Endometrium (tissue), 2 donors: Measurements from ENCODE around the gene HNF4A.
"Not testable (repeated sequence)": the region's sequence is repeated elsewhere in the genome, so short reads cannot be mapped to it uniquely, and the experiment has no call there.

Experiments used
- FAIRE-seq: peaks from 2 replicates; lab custom pipeline; 2012; peaks lifted over from hg19 to GRCh38; lab: Jason Lieb, UNC
- donor health status: control.
- donor health status: control.

The HNF4A gene

GRCh38 chr20:44345941-44346340 is 9.6 kb upstream of the HNF4A start:
- FAIRE-seq: not testable (repeated sequence)

GRCh38 chr20:44348168-44348659 is 7.3 kb upstream of the HNF4A start:
- FAIRE-seq: no peak

GRCh38 chr20:44349349-44349748 is 6.2 kb upstream of the HNF4A start:
- no peak for FAIRE-seq

GRCh38 chr20:44350567-44350966 is 4.9 kb upstream of the HNF4A start:
- no peak for FAIRE-seq

- FAIRE-seq: no peak
Observed at GRCh38 chr20:44354979-44355497, 461 bp upstream of the HNF4A start.

- FAIRE-seq: no peak
Observed at GRCh38 chr20:44356353-44356723, 839 bp downstream of the HNF4A start.

GRCh38 chr20:44357020-44357419 is 1.5 kb downstream of the HNF4A start:
- no peak for FAIRE-seq

GRCh38 chr20:44357555-44358125 is 2.1 kb downstream of the HNF4A start:
- FAIRE-seq: no peak

GRCh38 chr20:44358776-44359175 is 3.3 kb downstream of the HNF4A start:
- FAIRE-seq: no peak

GRCh38 chr20:44360221-44360620 is 4.7 kb downstream of the HNF4A start:
- no peak for FAIRE-seq

- FAIRE-seq: no peak
Observed at GRCh38 chr20:44361021-44361420, 5.5 kb downstream of the HNF4A start.

- FAIRE-seq: no peak
Observed at GRCh38 chr20:44362466-44362940, 7.0 kb downstream of the HNF4A start.

GRCh38 chr20:44364068-44364467 is 8.6 kb downstream of the HNF4A start:
- no peak for FAIRE-seq

GRCh38 chr20:44364780-44365179 is 9.3 kb downstream of the HNF4A start:
- no peak for FAIRE-seq

- no peak for FAIRE-seq
Observed at GRCh38 chr20:44367746-44368145, 12.2 kb downstream of the HNF4A start.

GRCh38 chr20:44370639-44371218 is 15.2 kb downstream of the HNF4A start:
- FAIRE-seq: no peak

GRCh38 chr20:44382641-44383040 is 27.1 kb downstream of the HNF4A start:
- no peak for FAIRE-seq

- FAIRE-seq: peak; percentile 31
Observed at GRCh38 chr20:44384423-44385027, 29.0 kb downstream of the HNF4A start.

GRCh38 chr20:44388466-44389023 is 33.0 kb downstream of the HNF4A start:
- no peak for FAIRE-seq

- FAIRE-seq: no peak
Observed at GRCh38 chr20:44389871-44390270, 34.4 kb downstream of the HNF4A start.

- FAIRE-seq: no peak
Observed at GRCh38 chr20:44390280-44390679, 34.8 kb downstream of the HNF4A start.

GRCh38 chr20:44392088-44392775 is 36.7 kb downstream of the HNF4A start:
- FAIRE-seq: no peak
